NT2/D1 (cell line): ENCODE measurements around the gene CACNA1C.

Experiments used
- YY1 ChIP-seq: IDR thresholded peaks from 2 replicates; pipeline ENCODE4 v1.6.1; 2011; ENCODE audit not compliant: insufficient read length, insufficient read depth
- ZNF274 ChIP-seq: IDR thresholded peaks from 2 replicates; pipeline ENCODE4 v1.6.1; 2011; ENCODE audit warnings: mild to moderate bottlenecking, low read depth, low read length

DNA sequence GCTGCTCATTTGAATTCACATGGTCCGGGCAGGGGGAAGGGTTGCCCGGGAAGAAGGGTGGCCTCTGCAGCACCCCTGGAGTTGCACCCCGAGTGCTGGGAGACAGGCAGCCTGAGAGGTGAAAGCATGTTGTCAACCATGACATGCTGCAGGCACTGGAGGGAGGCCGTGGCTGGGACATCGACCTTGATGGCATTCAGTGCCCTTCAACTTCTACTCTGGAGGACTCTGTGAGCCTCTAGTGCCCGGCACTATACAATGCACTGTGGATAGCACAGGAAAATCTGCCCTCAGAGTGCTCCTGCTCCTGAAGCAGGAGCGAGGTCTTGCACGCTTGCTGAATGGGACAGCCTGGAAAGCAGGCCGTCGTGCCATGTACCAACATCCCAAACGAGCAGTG lies 382.7 kb downstream of the CACNA1C start:
- TF ChIP-seq YY1 (no peak), ZNF274 (no peak)
